ENCODE measurements around the gene NPBWR2. TPM values are rescaled to one million over a fixed set of nuclear protein-coding genes. Genes with fewer than 3 reads are reported as not detected.

The NPBWR2 gene
- polyA plus RNA-seq, 3 donors = not detected

GRCh38 chr20:64069209-64069613, 38.2 kb downstream of the NPBWR2 start:
- no peak overlapping the region for H3K9ac ChIP-seq (ENCODE audit: insufficient read depth, low read length, poor library complexity, severe bottlenecking)
- H3K27me3 ChIP-seq (ENCODE audit: control insufficient read depth in 2 of 2, insufficient read depth in 2 of 2, low read length in 2 of 2) = no peaks in the 10 kb centered on the region
- H3K4me3 ChIP-seq (replicated peaks in 1 of 3; ENCODE audit: low read depth in 2 of 3, low read length in 3 of 3) = no peak overlapping the region
- peaks cover 8% of the 10 kb centered on the region for H3K79me2 ChIP-seq (ENCODE audit: insufficient read depth, low read length)
- H3K9me3 ChIP-seq (replicated peaks in 1 of 2; ENCODE audit: control insufficient read depth in 1 of 2, insufficient read depth in 1 of 2, low read length in 2 of 2) = no peaks in the 10 kb centered on the region
- peaks cover 22 to 25% of the 10 kb centered on the region in 2 donors for H3K36me3 ChIP-seq (replicated peaks in 1 of 2; ENCODE audit: control insufficient read depth in 1 of 2, insufficient read depth in 2 of 2, low read length in 2 of 2)
- 86% methylated on average over 20 of the region's 20 CpGs for WGBS (ENCODE audit: insufficient coverage)
- H4K20me1 ChIP-seq (ENCODE audit: insufficient read depth, low read length) = peaks cover 64% of the 10 kb centered on the region
- H2AFZ ChIP-seq (ENCODE audit: insufficient read depth, low read depth, low read length, poor library complexity, severe bottlenecking) = no peak overlapping the region
- Mint-ChIP-seq H3K27ac (no peak overlapping the region), H3K27me3 (ENCODE audit: low read depth in 3 of 3) (peaks cover 0 to 20% (median 12%) of the 10 kb centered on the region in 3 donors), H3K4me1 (peaks cover 40% of the 10 kb centered on the region), H3K36me3 (peaks cover 16 to 24% of the 10 kb centered on the region in 2 donors), H3K9me3 (peaks cover 0 to 2% (median 0%) of the 10 kb centered on the region in 7 donors), H3K4me3 (no peak overlapping the region)
- H3K4me2 ChIP-seq (replicated peaks; ENCODE audit: extremely low read depth, low read length, poor library complexity, severe bottlenecking) = no peak overlapping the region
- no peak for DNase-seq
- H3K27ac ChIP-seq (ENCODE audit: low read depth in 1 of 2, low read length in 2 of 2) = no peak overlapping the region
- intact Hi-C loops (cut with micrococcal nuclease) = loop anchor here in 1 of 2 donors (10.0 kb wide), 1 partner anchor 544 kb away; the partner anchor contains the start of gene PPDPF
- peaks cover 16 to 39% of the 10 kb centered on the region in 2 donors for H3K4me1 ChIP-seq (ENCODE audit: control insufficient read depth in 1 of 2, insufficient read depth in 2 of 2, low read length in 2 of 2)
- TF ChIP-seq CTCF (IDR thresholded peaks at IDR 0.05) = no peak

GRCh38 chr20:64068386-64069208, 38.8 kb downstream of the NPBWR2 start:
- H3K4me3 Mint-ChIP-seq = no peak overlapping the region
- DNase-seq = no peak
- H3K36me3 Mint-ChIP-seq = peaks cover 10 to 18% of the 10 kb centered on the region in 2 donors
- H3K4me2 ChIP-seq (replicated peaks; ENCODE audit: extremely low read depth, low read length, poor library complexity, severe bottlenecking) = no peak overlapping the region
- H3K27me3 Mint-ChIP-seq (ENCODE audit: low read depth in 3 of 3) = peaks cover 0 to 26% (median 12%) of the 10 kb centered on the region in 3 donors
- peak overlapping the region in 1 of 7 donors; percentile 66 for H3K27ac Mint-ChIP-seq
- peaks cover 58% of the 10 kb centered on the region for H4K20me1 ChIP-seq (ENCODE audit: insufficient read depth, low read length)
- H3K4me1 ChIP-seq (ENCODE audit: control insufficient read depth in 1 of 2, insufficient read depth in 2 of 2, low read length in 2 of 2) = peaks cover 22 to 40% of the 10 kb centered on the region in 2 donors
- H3K27ac ChIP-seq (ENCODE audit: low read depth in 1 of 2, low read length in 2 of 2) = no peak overlapping the region
- H3K27me3 ChIP-seq (ENCODE audit: control insufficient read depth in 2 of 2, insufficient read depth in 2 of 2, low read length in 2 of 2) = no peaks in the 10 kb centered on the region
- intact Hi-C loops (cut with micrococcal nuclease) = loop anchor here in 1 of 2 donors (10.0 kb wide), 1 partner anchor 544 kb away; the partner anchor contains the start of gene PPDPF
- H3K9me3 ChIP-seq (replicated peaks in 1 of 2; ENCODE audit: control insufficient read depth in 1 of 2, insufficient read depth in 1 of 2, low read length in 2 of 2) = no peaks in the 10 kb centered on the region
- TF ChIP-seq CTCF (IDR thresholded peaks at IDR 0.05) = no peak
- 65% methylated on average over 7 of the region's 12 CpGs for WGBS (ENCODE audit: insufficient coverage)
- peaks cover 16 to 18% of the 10 kb centered on the region in 2 donors for H3K36me3 ChIP-seq (replicated peaks in 1 of 2; ENCODE audit: control insufficient read depth in 1 of 2, insufficient read depth in 2 of 2, low read length in 2 of 2)
- peaks cover 7% of the 10 kb centered on the region for H3K79me2 ChIP-seq (ENCODE audit: insufficient read depth, low read length)
- peaks cover 0 to 2% (median 0%) of the 10 kb centered on the region in 7 donors for H3K9me3 Mint-ChIP-seq
- H3K4me1 Mint-ChIP-seq = peaks cover 46% of the 10 kb centered on the region
- H3K9ac ChIP-seq (ENCODE audit: insufficient read depth, low read length, poor library complexity, severe bottlenecking) = no peak overlapping the region
- no peak overlapping the region for H3K4me3 ChIP-seq (replicated peaks in 1 of 3; ENCODE audit: low read depth in 2 of 3, low read length in 3 of 3)
- no peak overlapping the region for H2AFZ ChIP-seq (ENCODE audit: insufficient read depth, low read depth, low read length, poor library complexity, severe bottlenecking)
